HTERT RPE-1 (cell line): ENCODE data around the gene COL5A1.

Source experiments
- in situ Hi-C: fragments of 300-500 bp; cut with MboI; formaldehyde crosslinking; loops from 4 replicates; pipeline ENCODE4 v1.14.3; 2020; ENCODE audit warnings: low sequenced_read_pairs

COL5A1 gene

GRCh38 chr9:134886413-134886913 lies 244.9 kb downstream of the COL5A1 start:
- in situ Hi-C loops: no loop called here

GRCh38 chr9:134887219-134887618 lies 245.6 kb downstream of the COL5A1 start:
- in situ Hi-C loops: no loop called here

- in situ Hi-C loops: no loop called here
Observed at GRCh38 chr9:134887686-134888602, 246.3 kb downstream of the COL5A1 start.

GRCh38 chr9:134888603-134889190 lies 247.1 kb downstream of the COL5A1 start:
- in situ Hi-C loops: no loop called here

- in situ Hi-C loops: no loop called here
Observed at GRCh38 chr9:134889386-134890154, 248.0 kb downstream of the COL5A1 start.

GRCh38 chr9:134890155-134890495 lies 248.5 kb downstream of the COL5A1 start:
- in situ Hi-C loops: no loop called here

- in situ Hi-C loops: no loop called here
Observed at GRCh38 chr9:134891053-134891452, 249.4 kb downstream of the COL5A1 start.

GRCh38 chr9:134891713-134892112 lies 250.1 kb downstream of the COL5A1 start:
- in situ Hi-C loops: no loop called here

- in situ Hi-C loops: no loop called here
Observed at GRCh38 chr9:134892221-134892620, 250.6 kb downstream of the COL5A1 start.

GRCh38 chr9:134892820-134893420 lies 251.3 kb downstream of the COL5A1 start:
- in situ Hi-C loops: no loop called here
